Heart left ventricle (tissue), 13 donors: ENCODE measurements around the gene ARHGAP18.

ENCODE experiments used
- CTCF ChIP-seq, 12 donors: fragments of 200-600 bp; sonication (generic) in 4 of 12; IDR thresholded peaks; one replicate each; pipeline versions ENCODE4 v1.5.0 to v1.8.0; 2018 to 2022; ENCODE audit warnings: antibody characterized with exemption in 12 of 12, mild to moderate bottlenecking in 5 of 12
- POLR2A ChIP-seq, 2 donors: fragments of 450-650 bp; IDR thresholded peaks; one replicate each; pipeline ENCODE4 v1.6.1; 2017; ENCODE audit warnings: antibody characterized with exemption in 2 of 2, mild to moderate bottlenecking in 2 of 2, moderate library complexity in 2 of 2
- donor health status: ischemic (EF 13 %, LVEDD 7.1; RV severe dilation, severe dysfunction).
- donor health status: DM: no; HTN: yes; CAD: no.
- donor health status: DM: no; HTN: no; CAD: no.
- donor health status: ischemic (EF 25% LVEDD 6.9; RV normal size, moderate dysfunction).
- donor health status: ischemic (EF 25% LVEDD 5.7; RV mildly dilated, moderate dysfunction).
- donor health status: ischemic (EF 35%, LVEDD 5.7; RV mildly dilated, moderate dysfunction).
- donor health status: nonischemic (EF 11% LVEDD 7.7; RV severe dilation, severe dysfunction).
- donor health status: DM: yes; HTN: yes; CAD: no.
- donor health status: PGD.
- donor health status: ischemic (EF 29% LVEDD 5.4; RV normal size, mild dysfunction).
- donor health status: nonischemic (EF 23%, LVEDD 6.1; RV moderate dilation, normal function).

- TF ChIP-seq CTCF (IDR thresholded peaks at IDR 0.05) (no peak), POLR2A (IDR thresholded peaks at IDR 0.05) (no peak)
Observed at GRCh38 chr6:129630596-129630995, 79.4 kb downstream of the ARHGAP18 start.
